Natural killer cell (primary cell): ENCODE results near the gene GREB1. TPM values are rescaled to one million over a fixed set of nuclear protein-coding genes. Genes with fewer than 3 reads are reported as not detected.

Source experiments
- ATAC-seq, 3 donors: fragments of 150-1000 bp in 2 of 3; fragments of 200-7000 bp in 1 of 3; cut with Tn5 transposase; 1 replicate in 1 of 3; 2 replicates in 2 of 3; pipeline ENCODE4 v1.10.0; 2021; ENCODE audit warnings: mild to moderate bottlenecking in 2 of 3, moderate library complexity in 2 of 3
- DNase-seq, 2 donors: peaks; one replicate each; pipeline versions ENCODE4 v3.0.0 to v3.0.0-alpha.2; 2013 to 2021; ENCODE audit warnings: mixed read lengths in 1 of 2
- H3K27ac ChIP-seq: one replicate; pipeline ENCODE4 v1.5.1; 2013; ENCODE audit warnings: mild to moderate bottlenecking, low read length
- H3K27me3 ChIP-seq: one replicate; pipeline ENCODE4 v1.6.1; 2013; ENCODE audit warnings: low read length; ENCODE audit not compliant: control insufficient read depth, insufficient read depth
- H3K36me3 ChIP-seq: one replicate; pipeline ENCODE4 v1.6.1; 2013; ENCODE audit warnings: low read length; ENCODE audit not compliant: control insufficient read depth, insufficient read depth
- H3K4me1 ChIP-seq: one replicate; pipeline ENCODE4 v1.6.1; 2013; ENCODE audit warnings: low read length; ENCODE audit not compliant: control insufficient read depth, insufficient read depth
- H3K4me3 ChIP-seq: one replicate; pipeline ENCODE4 v1.5.1; 2013; ENCODE audit warnings: low read length
- H3K9me3 ChIP-seq: one replicate; pipeline ENCODE4 v1.6.1; 2013; ENCODE audit warnings: low read length; ENCODE audit not compliant: control insufficient read depth, insufficient read depth
- H3K27ac Mint-ChIP-seq, 2 donors: one replicate each; pipeline ENCODE4 v1.8.0; 2022; ENCODE audit warnings: mild to moderate bottlenecking in 2 of 2, mixed read lengths in 2 of 2, moderate library complexity in 1 of 2
- H3K27me3 Mint-ChIP-seq, 2 donors: one replicate each; pipeline ENCODE4 v1.8.0; 2022; ENCODE audit warnings: low read depth in 2 of 2, mixed read lengths in 2 of 2
- H3K36me3 Mint-ChIP-seq: one replicate; pipeline ENCODE4 v1.8.0; 2022; ENCODE audit warnings: mixed read lengths
- H3K4me1 Mint-ChIP-seq, 2 donors: one replicate each; pipeline ENCODE4 v1.8.0; 2022; ENCODE audit warnings: mixed read lengths in 2 of 2
- H3K4me3 Mint-ChIP-seq: one replicate; pipeline ENCODE4 v1.8.0; 2022; ENCODE audit warnings: mild to moderate bottlenecking, moderate library complexity, mixed read lengths
- H3K9me3 Mint-ChIP-seq, 2 donors: one replicate each; pipeline ENCODE4 v1.8.0; 2022; ENCODE audit warnings: mixed read lengths in 2 of 2
- CTCF ChIP-seq: fragments of 200-600 bp; IDR thresholded peaks from one replicate; pipeline ENCODE4 v1.8.0; 2022; ENCODE audit warnings: antibody characterized with exemption
- WGBS: methylation state at CpG from one replicate; pipeline ENCODE4 v1.1.7; 2013; ENCODE audit warnings: missing lambda C conversion rate; ENCODE audit not compliant: insufficient coverage; 5-methylcytosine and 5-hydroxymethylcytosine counted together
- intact Hi-C: fragments of 100-400 bp; cut with micrococcal nuclease; formaldehyde crosslinking; loops from one replicate; pipeline ENCODE4 v1.14.2; 2022
- total RNA-seq, 4 donors: library from RNA; stranded (reverse); fragments of 120-200 nt in 1 of 4; gene quantifications; one replicate each; pipeline versions ENCODE4 v1.2.3 to v1.2.4, GENCODE V29; 2013 to 2022

Gene GREB1
- total RNA-seq, 3 donors from 2014 or later (not counting 1 experiment from before 2014, with no cell fraction given): 0.85 to 2.5 (median 2.4) TPM

GRCh38 chr2:11634584-11634983 lies 100.7 kb downstream of the GREB1 start:
- H3K27me3 ChIP-seq: no peaks in the 10 kb centered on the region
- no peaks in the 10 kb centered on the region for H3K9me3 Mint-ChIP-seq
- no peak overlapping the region for H3K27ac Mint-ChIP-seq
- H3K9me3 ChIP-seq: no peaks in the 10 kb centered on the region
- H3K27me3 Mint-ChIP-seq: no peaks in the 10 kb centered on the region
- DNase-seq: no peak
- no peaks in the 10 kb centered on the region for H3K4me1 Mint-ChIP-seq
- no peaks in the 10 kb centered on the region for H3K36me3 ChIP-seq
- no peak overlapping the region for H3K4me3 ChIP-seq
- intact Hi-C loops: no loop called here
- no peaks in the 10 kb centered on the region for H3K36me3 Mint-ChIP-seq
- H3K4me3 Mint-ChIP-seq: no peak overlapping the region
- ATAC-seq: no peak
- H3K27ac ChIP-seq: no peak overlapping the region
- 86% methylated on average over 15 of the region's 15 CpGs for WGBS
- no peaks in the 10 kb centered on the region for H3K4me1 ChIP-seq
- no peak for TF ChIP-seq CTCF

- Histone ChIP-seq H3K27me3 (no peaks in the 10 kb centered on the region), H3K36me3 (no peaks in the 10 kb centered on the region), H3K9me3 (no peaks in the 10 kb centered on the region), H3K4me1 (no peaks in the 10 kb centered on the region), H3K27ac (no peak overlapping the region), H3K4me3 (no peak overlapping the region)
- intact Hi-C loops: no loop called here
- no peak overlapping the region for H3K27ac Mint-ChIP-seq
- DNase-seq (no peak), ATAC-seq (no peak)
- 90% methylated on average over 14 of the region's 15 CpGs for WGBS
- H3K36me3 Mint-ChIP-seq: no peaks in the 10 kb centered on the region
- H3K9me3 Mint-ChIP-seq: no peaks in the 10 kb centered on the region
- H3K27me3 Mint-ChIP-seq: no peaks in the 10 kb centered on the region
- H3K4me3 Mint-ChIP-seq: no peak overlapping the region
- TF ChIP-seq CTCF: no peak
- no peaks in the 10 kb centered on the region for H3K4me1 Mint-ChIP-seq
Observed at GRCh38 chr2:11635141-11635540, 101.3 kb downstream of the GREB1 start.

GRCh38 chr2:11636593-11637295 lies 102.9 kb downstream of the GREB1 start:
- Mint-ChIP-seq H3K27me3 (no peaks in the 10 kb centered on the region), H3K4me3 (no peak overlapping the region), H3K4me1 (no peaks in the 10 kb centered on the region), H3K27ac (no peak overlapping the region), H3K9me3 (no peaks in the 10 kb centered on the region), H3K36me3 (no peaks in the 10 kb centered on the region)
- Histone ChIP-seq H3K27ac (no peak overlapping the region), H3K9me3 (no peaks in the 10 kb centered on the region), H3K4me3 (no peak overlapping the region), H3K4me1 (no peaks in the 10 kb centered on the region), H3K36me3 (no peaks in the 10 kb centered on the region), H3K27me3 (no peaks in the 10 kb centered on the region)
- no peak for ATAC-seq
- no peak for DNase-seq
- no peak for TF ChIP-seq CTCF
- intact Hi-C loops: no loop called here
- WGBS: 74% methylated on average over 11 of the region's 11 CpGs

GRCh38 chr2:11637546-11637945 lies 103.7 kb downstream of the GREB1 start:
- H3K27ac Mint-ChIP-seq: no peak overlapping the region
- 93% methylated on average over 15 of the region's 15 CpGs for WGBS
- no peaks in the 10 kb centered on the region for H3K36me3 ChIP-seq
- no peak overlapping the region for H3K4me3 ChIP-seq
- no peaks in the 10 kb centered on the region for H3K4me1 Mint-ChIP-seq
- no peaks in the 10 kb centered on the region for H3K27me3 ChIP-seq
- TF ChIP-seq CTCF: no peak
- H3K9me3 ChIP-seq: no peaks in the 10 kb centered on the region
- no peak overlapping the region for H3K4me3 Mint-ChIP-seq
- intact Hi-C loops: no loop called here
- no peaks in the 10 kb centered on the region for H3K36me3 Mint-ChIP-seq
- no peak for ATAC-seq
- no peaks in the 10 kb centered on the region for H3K9me3 Mint-ChIP-seq
- H3K4me1 ChIP-seq: no peaks in the 10 kb centered on the region
- DNase-seq: no peak
- no peak overlapping the region for H3K27ac ChIP-seq
- H3K27me3 Mint-ChIP-seq: no peaks in the 10 kb centered on the region
